Measurements from ENCODE around the gene HS6ST1.

DNA sequence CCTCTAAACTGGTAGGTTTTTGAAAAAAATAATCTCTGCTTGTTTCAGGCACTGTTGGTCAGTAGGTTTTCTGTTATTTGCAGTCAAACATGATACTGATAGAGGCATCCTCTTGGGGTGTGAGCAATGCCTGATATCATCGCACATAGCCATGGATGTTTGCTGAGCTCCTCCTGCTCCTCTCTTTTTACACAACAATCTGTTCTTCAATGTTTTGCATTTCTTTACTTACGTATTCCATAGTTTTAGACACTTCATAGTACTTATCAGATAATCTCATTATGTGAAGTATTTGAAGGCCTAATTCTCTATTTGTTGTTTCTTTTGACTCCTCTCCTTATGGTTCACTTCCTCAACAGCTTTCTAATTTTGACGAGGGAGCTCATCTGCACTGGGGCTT, 23.0 kb upstream of the HS6ST1 start:
- TF ChIP-seq, protein P1, sequence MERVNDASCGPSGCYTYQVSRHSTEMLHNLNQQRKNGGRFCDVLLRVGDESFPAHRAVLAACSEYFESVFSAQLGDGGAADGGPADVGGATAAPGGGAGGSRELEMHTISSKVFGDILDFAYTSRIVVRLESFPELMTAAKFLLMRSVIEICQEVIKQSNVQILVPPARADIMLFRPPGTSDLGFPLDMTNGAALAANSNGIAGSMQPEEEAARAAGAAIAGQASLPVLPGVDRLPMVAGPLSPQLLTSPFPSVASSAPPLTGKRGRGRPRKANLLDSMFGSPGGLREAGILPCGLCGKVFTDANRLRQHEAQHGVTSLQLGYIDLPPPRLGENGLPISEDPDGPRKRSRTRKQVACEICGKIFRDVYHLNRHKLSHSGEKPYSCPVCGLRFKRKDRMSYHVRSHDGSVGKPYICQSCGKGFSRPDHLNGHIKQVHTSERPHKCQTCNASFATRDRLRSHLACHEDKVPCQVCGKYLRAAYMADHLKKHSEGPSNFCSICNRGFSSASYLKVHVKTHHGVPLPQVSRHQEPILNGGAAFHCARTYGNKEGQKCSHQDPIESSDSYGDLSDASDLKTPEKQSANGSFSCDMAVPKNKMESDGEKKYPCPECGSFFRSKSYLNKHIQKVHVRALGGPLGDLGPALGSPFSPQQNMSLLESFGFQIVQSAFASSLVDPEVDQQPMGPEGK (CRISPR knock-in tag; IDR thresholded peaks at IDR 0.05; ENCODE audit: borderline replicate concordance) = no peak
- TF ChIP-seq OSR1 (CRISPR knock-in tag; IDR thresholded peaks at IDR 0.05) (no peak), ZFP3 (CRISPR knock-in tag; IDR thresholded peaks at IDR 0.05) (no peak), ZC3H10 (CRISPR knock-in tag; IDR thresholded peaks at IDR 0.05) (no peak), RARB (CRISPR knock-in tag; IDR thresholded peaks at IDR 0.05) (no peak), ARNTL (CRISPR knock-in tag; IDR thresholded peaks at IDR 0.05; ENCODE audit: borderline replicate concordance, low read depth) (no peak), PPARA (CRISPR knock-in tag; IDR thresholded peaks at IDR 0.05; ENCODE audit: borderline replicate concordance) (no peak), SNAI2 (CRISPR knock-in tag; IDR thresholded peaks at IDR 0.05) (no peak), ZNF8 (CRISPR knock-in tag; IDR thresholded peaks at IDR 0.05) (no peak), TCF4 (CRISPR knock-in tag; IDR thresholded peaks at IDR 0.05; ENCODE audit: borderline replicate concordance) (no peak), ESRRG (CRISPR knock-in tag; IDR thresholded peaks at IDR 0.05) (no peak)
- TF ChIP-seq, protein P2, sequence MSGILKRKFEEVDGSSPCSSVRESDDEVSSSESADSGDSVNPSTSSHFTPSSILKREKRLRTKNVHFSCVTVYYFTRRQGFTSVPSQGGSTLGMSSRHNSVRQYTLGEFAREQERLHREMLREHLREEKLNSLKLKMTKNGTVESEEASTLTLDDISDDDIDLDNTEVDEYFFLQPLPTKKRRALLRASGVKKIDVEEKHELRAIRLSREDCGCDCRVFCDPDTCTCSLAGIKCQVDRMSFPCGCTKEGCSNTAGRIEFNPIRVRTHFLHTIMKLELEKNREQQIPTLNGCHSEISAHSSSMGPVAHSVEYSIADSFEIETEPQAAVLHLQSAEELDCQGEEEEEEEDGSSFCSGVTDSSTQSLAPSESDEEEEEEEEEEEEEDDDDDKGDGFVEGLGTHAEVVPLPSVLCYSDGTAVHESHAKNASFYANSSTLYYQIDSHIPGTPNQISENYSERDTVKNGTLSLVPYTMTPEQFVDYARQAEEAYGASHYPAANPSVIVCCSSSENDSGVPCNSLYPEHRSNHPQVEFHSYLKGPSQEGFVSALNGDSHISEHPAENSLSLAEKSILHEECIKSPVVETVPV (CRISPR knock-in tag; IDR thresholded peaks at IDR 0.05) = no peak
